Smooth muscle cell (in vitro differentiated cells): ENCODE results near the gene SLC12A8. TPM values are rescaled to one million over a fixed set of nuclear protein-coding genes. Genes with fewer than 3 reads are reported as not detected.
A peak's percentile ranks its signal among the peaks of the same experiment; 100 is the strongest.

Experiments
- DNase-seq: peaks from one replicate; lab custom pipeline; 2025; ENCODE audit not compliant: unreplicated experiment; lab: John Stamatoyannopoulos, UW
- H2AFZ ChIP-seq: fragments of 200-600 bp; sonication (generic); 2 replicates; pipeline ENCODE4 v1.6.0; 2016; ENCODE audit warnings: antibody characterized with exemption, low read depth, mild to moderate bottlenecking
- H3F3A ChIP-seq: fragments of 200-600 bp; sonication (generic); 2 replicates; pipeline ENCODE4 v1.6.0; 2017; ENCODE audit warnings: antibody characterized with exemption, low read depth
- H3K27ac ChIP-seq: fragments of 200-600 bp; sonication (generic); 2 replicates; pipeline ENCODE4 v1.5.1; 2016; ENCODE audit warnings: low read depth, mild to moderate bottlenecking
- H3K27me3 ChIP-seq: fragments of 200-600 bp; sonication (generic); 2 replicates; pipeline ENCODE4 v1.6.1; 2016; ENCODE audit warnings: low read depth, mild to moderate bottlenecking
- H3K36me3 ChIP-seq: fragments of 200-600 bp; sonication (generic); 2 replicates; pipeline ENCODE4 v1.5.1; 2016; ENCODE audit warnings: low read depth
- H3K4me1 ChIP-seq: fragments of 200-600 bp; sonication (generic); 2 replicates; pipeline ENCODE4 v1.5.1; 2016; ENCODE audit warnings: low read depth
- H3K4me2 ChIP-seq: fragments of 200-600 bp; sonication (generic); 2 replicates; pipeline ENCODE4 v1.6.0; 2016; ENCODE audit warnings: mild to moderate bottlenecking
- H3K4me3 ChIP-seq: fragments of 200-600 bp; sonication (generic); 2 replicates; pipeline ENCODE4 v1.5.1; 2016; ENCODE audit warnings: mild to moderate bottlenecking
- H3K79me2 ChIP-seq: fragments of 200-600 bp; sonication (generic); 2 replicates; pipeline ENCODE4 v1.6.0; 2016; ENCODE audit warnings: low read depth, mild to moderate bottlenecking
- H3K9ac ChIP-seq: fragments of 200-600 bp; sonication (generic); 2 replicates; pipeline ENCODE4 v1.6.0; 2016; ENCODE audit warnings: low read depth
- H3K9me3 ChIP-seq: fragments of 200-600 bp; sonication (generic); replicated peaks from 2 replicates; pipeline ENCODE4 v1.5.1; 2016; ENCODE audit warnings: low read depth
- H4K20me1 ChIP-seq: fragments of 200-600 bp; sonication (generic); 2 replicates; pipeline ENCODE4 v1.6.0; 2016; ENCODE audit warnings: low read depth
- CTCF ChIP-seq: fragments of 200-600 bp; sonication (generic); IDR thresholded peaks from 2 replicates; pipeline ENCODE4 v1.5.1; 2017; ENCODE audit warnings: borderline replicate concordance, mild to moderate bottlenecking, antibody characterized with exemption; ENCODE audit not compliant: insufficient read depth, poor library complexity, severe bottlenecking
- WGBS: methylation state at CpG from one replicate; pipeline ENCODE4 v1.1.7; 2016; ENCODE audit warnings: low lambda C conversion rate; 5-methylcytosine and 5-hydroxymethylcytosine counted together
- polyA plus RNA-seq: library from polyadenylated mRNA; unstranded; fragments of >200 nt; fragmentation: Nextera tagmentation; extraction: Ambion mirVana; gene quantifications from 2 replicates; pipeline ENCODE4 v1.2.1, GENCODE V29; 2016
- total RNA-seq: library from RNA; depleted of rRNA; stranded (reverse); fragments of >200 nt; gene quantifications from 2 replicates; pipeline ENCODE4 v1.2.3, GENCODE V29; 2014

The SLC12A8 gene
- total and polyA plus RNA-seq, 2 experiments from 2014 or later, result 28.5 to 54.3 TPM

- no peak overlapping the region for H3K4me2 ChIP-seq
Measured at GRCh38 chr3:125143538-125143937, 69.0 kb downstream of the SLC12A8 start.

GRCh38 chr3:125142940-125143339 lies 69.6 kb downstream of the SLC12A8 start:
- Histone ChIP-seq H3K79me2 (no peaks in the 10 kb centered on the region), H4K20me1 (no peaks in the 10 kb centered on the region), H3F3A (peaks cover 3% of the 10 kb centered on the region), H3K4me2 (no peak overlapping the region), H3K9me3 (no peaks in the 10 kb centered on the region), H3K27ac (no peak overlapping the region), H3K4me1 (peaks cover 42% of the 10 kb centered on the region), H3K27me3 (no peaks in the 10 kb centered on the region), H3K4me3 (no peak overlapping the region), H2AFZ (no peak overlapping the region), H3K36me3 (no peaks in the 10 kb centered on the region), H3K9ac (no peak overlapping the region)
- no peak for TF ChIP-seq CTCF
- no peak for DNase-seq
- 84% methylated on average over 6 of the region's 6 CpGs for WGBS

More at GRCh38 chr3:125143538-125143937, 69.0 kb downstream of the SLC12A8 start:
- Histone ChIP-seq H3K9ac (no peak overlapping the region), H3K36me3 (no peaks in the 10 kb centered on the region), H3F3A (peaks cover 3% of the 10 kb centered on the region), H3K4me3 (no peak overlapping the region), H3K27ac (no peak overlapping the region), H2AFZ (no peak overlapping the region), H3K9me3 (no peaks in the 10 kb centered on the region), H3K27me3 (no peaks in the 10 kb centered on the region), H4K20me1 (no peaks in the 10 kb centered on the region), H3K79me2 (no peaks in the 10 kb centered on the region), H3K4me1 (peaks cover 42% of the 10 kb centered on the region)
- no peak for DNase-seq
- WGBS, result 86% methylated on average over 3 of the region's 3 CpGs
- TF ChIP-seq CTCF, result no peak

GRCh38 chr3:125142420-125142778 lies 70.1 kb downstream of the SLC12A8 start:
- Histone ChIP-seq H3K4me2 (peak overlapping the region; percentile 83), H3K27ac (no peak overlapping the region), H3K9ac (no peak overlapping the region), H3K79me2 (no peaks in the 10 kb centered on the region), H3K4me3 (no peak overlapping the region), H2AFZ (no peak overlapping the region), H3K9me3 (no peaks in the 10 kb centered on the region), H4K20me1 (no peaks in the 10 kb centered on the region), H3F3A (peaks cover 3% of the 10 kb centered on the region), H3K4me1 (peaks cover 42% of the 10 kb centered on the region), H3K36me3 (no peaks in the 10 kb centered on the region), H3K27me3 (no peaks in the 10 kb centered on the region)
- no peak for TF ChIP-seq CTCF
- DNase-seq, result no peak
- 72% methylated on average over 12 of the region's 12 CpGs for WGBS
